Prostate gland (tissue), 2 donors: Measurements from ENCODE around the gene MFGE8. TPM values are rescaled to one million over a fixed set of nuclear protein-coding genes. Genes with fewer than 3 reads are reported as not detected.

Source experiments
- DNase-seq: peaks from one replicate; pipeline ENCODE4 v3.0.0-alpha.2; 2019; ENCODE audit warnings: low spot score
- H3K27ac ChIP-seq, 2 donors: fragments of 200-600 bp; sonication (generic); 2 replicates each; pipeline ENCODE4 v1.5.1; 2017 to 2019
- H3K27me3 ChIP-seq: fragments of 200-600 bp; sonication (generic); replicated peaks from 2 replicates; pipeline ENCODE4 v1.5.1; 2019; ENCODE audit not compliant: insufficient read depth
- H3K36me3 ChIP-seq, 2 donors: fragments of 200-600 bp; sonication (generic); 1 replicate in 1 of 2; 2 replicates in 1 of 2; pipeline versions ENCODE4 v1.5.1 to v1.8.1; 2017 to 2019
- H3K4me1 ChIP-seq: fragments of 200-600 bp; sonication (generic); replicated peaks from 2 replicates; pipeline ENCODE4 v1.5.1; 2019
- H3K4me3 ChIP-seq, 2 donors: fragments of 200-600 bp; sonication (generic); 2 replicates each; pipeline ENCODE4 v1.5.1; 2017 to 2019
- H3K9me3 ChIP-seq: fragments of 200-600 bp; sonication (generic); 2 replicates; pipeline ENCODE4 v1.5.1; 2017
- POLR2A ChIP-seq: fragments of 450-650 bp; IDR thresholded peaks from one replicate; pipeline ENCODE4 v1.6.1; 2016; ENCODE audit warnings: antibody characterized with exemption, mild to moderate bottlenecking
- POLR2AphosphoS5 ChIP-seq: sonication (generic); formaldehyde crosslinking; IDR thresholded peaks from one replicate; pipeline ENCODE4 v1.6.1; 2017; ENCODE audit warnings: antibody characterized with exemption
- WGBS: methylation state at CpG from one replicate; pipeline ENCODE4 v1.1.5; 2018; 5-methylcytosine and 5-hydroxymethylcytosine counted together
- intact Hi-C: fragments of 100-400 bp; cut with DNase I; formaldehyde crosslinking; loops from one replicate; pipeline ENCODE4 v1.14.2; 2022
- total RNA-seq, 2 donors: library from RNA; depleted of rRNA; stranded (reverse); fragments of >200 nt; gene quantifications; one replicate each; pipeline ENCODE4 v1.1.0, GENCODE V29; 2016
- TF ChIP-seq, protein P1 (sequence below), 4 experiments: fragments of 200-600 bp in 2 of 4; fragments of 450-650 bp in 2 of 4; sonication (generic) in 2 of 4; IDR thresholded peaks; 1 replicate in 3 of 4; 2 replicates in 1 of 4; pipeline ENCODE4 v1.5.1; 2016 to 2019; ENCODE audit warnings: antibody characterized with exemption in 4 of 4, mild to moderate bottlenecking in 2 of 4, moderate library complexity in 2 of 4

Gene MFGE8
- total RNA-seq, 2 donors from 2014 or later, result 63.1 to 263 TPM

DNA sequence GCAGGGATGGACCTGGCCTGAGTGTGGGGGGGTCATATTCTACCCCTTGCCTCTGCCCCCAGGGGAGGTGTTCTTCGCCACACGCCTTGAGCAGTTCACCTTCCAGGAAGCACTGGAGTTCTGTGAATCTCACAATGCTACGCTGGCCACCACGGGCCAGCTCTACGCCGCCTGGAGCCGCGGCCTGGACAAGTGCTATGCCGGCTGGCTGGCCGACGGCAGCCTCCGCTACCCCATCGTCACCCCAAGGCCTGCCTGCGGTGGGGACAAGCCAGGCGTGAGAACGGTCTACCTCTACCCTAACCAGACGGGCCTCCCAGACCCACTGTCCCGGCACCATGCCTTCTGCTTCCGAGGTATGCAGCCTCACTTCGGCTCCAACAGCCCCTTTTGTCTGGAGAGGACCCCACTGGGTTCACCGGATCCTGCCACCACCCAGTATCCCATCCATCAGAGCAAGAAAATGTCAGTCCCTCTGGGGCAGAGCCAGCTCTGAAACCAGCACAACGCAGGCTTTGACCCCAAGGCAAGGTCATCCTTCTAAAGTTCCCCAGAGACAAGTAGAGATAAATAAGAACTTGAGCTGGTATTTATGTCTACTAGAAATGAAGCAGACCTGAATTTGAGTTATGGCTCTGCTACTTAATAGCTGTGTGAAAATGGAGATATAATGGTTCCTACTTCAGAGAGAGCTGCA is 63.7 kb downstream of the MFGE8 start:
- Histone ChIP-seq H3K27me3 (no peaks in the 10 kb centered on the region), H3K27ac (no peak overlapping the region), H3K4me3 (no peak overlapping the region), H3K36me3 (no peaks in the 10 kb centered on the region), H3K4me1 (no peaks in the 10 kb centered on the region), H3K9me3 (no peaks in the 10 kb centered on the region)
- intact Hi-C loops, result no loop called here
- TF ChIP-seq POLR2AphosphoS5 (no peak), POLR2A (no peak)
- TF ChIP-seq, protein P1, sequence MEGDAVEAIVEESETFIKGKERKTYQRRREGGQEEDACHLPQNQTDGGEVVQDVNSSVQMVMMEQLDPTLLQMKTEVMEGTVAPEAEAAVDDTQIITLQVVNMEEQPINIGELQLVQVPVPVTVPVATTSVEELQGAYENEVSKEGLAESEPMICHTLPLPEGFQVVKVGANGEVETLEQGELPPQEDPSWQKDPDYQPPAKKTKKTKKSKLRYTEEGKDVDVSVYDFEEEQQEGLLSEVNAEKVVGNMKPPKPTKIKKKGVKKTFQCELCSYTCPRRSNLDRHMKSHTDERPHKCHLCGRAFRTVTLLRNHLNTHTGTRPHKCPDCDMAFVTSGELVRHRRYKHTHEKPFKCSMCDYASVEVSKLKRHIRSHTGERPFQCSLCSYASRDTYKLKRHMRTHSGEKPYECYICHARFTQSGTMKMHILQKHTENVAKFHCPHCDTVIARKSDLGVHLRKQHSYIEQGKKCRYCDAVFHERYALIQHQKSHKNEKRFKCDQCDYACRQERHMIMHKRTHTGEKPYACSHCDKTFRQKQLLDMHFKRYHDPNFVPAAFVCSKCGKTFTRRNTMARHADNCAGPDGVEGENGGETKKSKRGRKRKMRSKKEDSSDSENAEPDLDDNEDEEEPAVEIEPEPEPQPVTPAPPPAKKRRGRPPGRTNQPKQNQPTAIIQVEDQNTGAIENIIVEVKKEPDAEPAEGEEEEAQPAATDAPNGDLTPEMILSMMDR (IDR thresholded peaks at IDR 0.05), result no peak
- no peak for DNase-seq
- 77% methylated on average over 22 of the region's 22 CpGs for WGBS

Other genes with a start within 250 kb of the MFGE8 start
- gene ACAN, start 109.9 kb downstream of the MFGE8 start, total RNA-seq, result 1 to 10 TPM in 1 of 2 donors, under 1 TPM in 1; 0.14 to 4.7 TPM
- gene HAPLN3, start 17.8 kb downstream of the MFGE8 start, total RNA-seq, result 1 to 10 TPM; 2.7 to 5.6 TPM
- gene ABHD2, start 175.1 kb upstream of the MFGE8 start, total RNA-seq, result 100 to 1,000 TPM; 111 to 253 TPM